ENCODE results near the gene NINJ2.
"Not testable (repeated sequence)": the region's sequence is repeated elsewhere in the genome, so short reads cannot be mapped to it uniquely, and the experiment has no call there.

Gene NINJ2

DNA sequence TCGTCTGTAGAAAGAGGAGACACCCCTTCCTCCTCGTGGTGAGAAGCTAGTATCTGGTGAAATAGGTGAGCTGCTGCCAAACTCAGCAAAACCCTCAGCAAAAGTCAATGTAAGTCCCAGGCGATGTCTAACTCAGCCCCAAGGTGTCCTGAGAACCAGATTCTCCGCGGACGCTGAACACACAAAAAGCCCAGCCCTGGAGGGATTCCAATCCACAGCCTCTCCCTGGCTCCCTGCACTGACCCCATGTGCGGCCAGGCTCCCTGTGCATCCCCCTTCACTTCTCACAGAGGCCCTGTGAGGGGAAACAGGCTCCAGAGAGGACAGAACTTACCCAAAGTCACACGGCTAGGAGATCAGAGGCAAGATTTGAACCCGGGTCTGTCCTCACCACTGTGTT is 81.5 kb downstream of the NINJ2 start:
- DNase-seq: no peak

DNA sequence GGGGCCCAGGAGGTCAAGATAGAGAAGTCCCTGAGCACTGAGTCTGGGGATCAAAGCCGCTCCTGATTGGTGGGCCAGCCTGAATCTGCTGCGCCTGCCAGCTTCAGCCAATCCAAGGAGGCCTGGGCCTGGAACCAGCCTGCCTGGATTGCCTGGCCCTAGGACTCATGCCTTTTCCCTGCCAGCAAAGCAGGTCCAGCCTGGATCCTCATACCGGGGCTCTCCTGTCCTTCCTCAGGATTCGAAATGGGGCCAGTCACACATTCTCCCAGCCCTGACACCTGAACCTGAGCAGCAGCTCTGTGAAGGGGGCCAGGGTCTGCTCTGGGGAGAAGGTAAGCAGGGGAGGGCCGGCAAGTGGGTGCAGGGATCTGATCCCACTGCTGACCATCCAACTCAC is 81.9 kb downstream of the NINJ2 start:
- no peak for DNase-seq

DNA sequence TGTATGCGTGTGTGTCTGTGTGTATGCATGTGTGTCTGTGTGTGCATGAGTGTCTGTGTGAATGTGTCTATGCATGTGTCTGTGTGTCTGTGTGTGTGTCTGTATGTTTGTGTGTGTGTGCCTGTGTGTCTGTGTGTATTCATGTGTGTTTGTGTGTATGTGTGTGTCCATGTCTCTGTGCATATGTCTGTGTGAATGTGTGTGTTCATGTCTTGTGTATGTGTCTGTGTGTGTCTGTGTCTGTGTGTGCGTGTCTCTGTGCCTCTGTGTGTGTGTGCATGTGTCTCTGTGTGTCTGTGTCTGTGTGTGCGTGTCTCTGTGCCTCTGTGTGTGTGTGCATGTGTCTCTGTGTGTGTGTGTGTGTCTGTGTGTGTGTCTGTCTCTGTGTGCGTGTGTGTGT is 82.4 kb downstream of the NINJ2 start:
- no peak for DNase-seq

DNA sequence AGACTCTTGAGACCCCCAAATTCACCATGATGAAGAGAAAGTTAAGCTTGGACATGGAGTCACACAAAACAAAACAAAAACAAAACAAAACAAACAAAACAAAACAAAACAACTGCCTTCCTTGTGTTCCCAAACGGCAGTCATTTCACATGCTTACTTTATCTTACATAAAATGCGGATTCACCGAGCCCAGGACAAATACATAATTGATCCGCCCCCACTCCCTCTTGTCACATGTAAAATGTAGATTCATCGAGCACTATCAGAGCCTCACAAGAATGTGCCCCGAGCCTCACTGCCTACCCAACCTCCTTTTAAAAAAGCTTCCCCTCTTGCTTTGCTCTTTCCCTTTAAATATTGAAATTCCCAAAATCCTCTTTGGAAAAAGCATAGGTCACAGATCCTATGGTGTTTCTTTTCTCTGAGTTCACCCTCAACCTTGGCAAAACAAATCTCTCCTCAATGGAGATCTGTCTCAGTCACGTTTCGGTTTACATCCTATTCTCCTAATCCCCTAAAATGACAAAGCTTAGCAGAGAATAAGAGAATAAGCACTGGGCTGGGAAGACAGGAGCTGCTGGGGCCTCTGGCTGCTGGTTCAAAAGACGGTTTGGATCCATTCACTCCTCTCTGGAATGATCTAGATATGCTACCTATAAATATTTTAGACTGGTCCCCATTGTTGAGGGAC is 83.7 kb downstream of the NINJ2 start:
- DNase-seq: no peak

DNA sequence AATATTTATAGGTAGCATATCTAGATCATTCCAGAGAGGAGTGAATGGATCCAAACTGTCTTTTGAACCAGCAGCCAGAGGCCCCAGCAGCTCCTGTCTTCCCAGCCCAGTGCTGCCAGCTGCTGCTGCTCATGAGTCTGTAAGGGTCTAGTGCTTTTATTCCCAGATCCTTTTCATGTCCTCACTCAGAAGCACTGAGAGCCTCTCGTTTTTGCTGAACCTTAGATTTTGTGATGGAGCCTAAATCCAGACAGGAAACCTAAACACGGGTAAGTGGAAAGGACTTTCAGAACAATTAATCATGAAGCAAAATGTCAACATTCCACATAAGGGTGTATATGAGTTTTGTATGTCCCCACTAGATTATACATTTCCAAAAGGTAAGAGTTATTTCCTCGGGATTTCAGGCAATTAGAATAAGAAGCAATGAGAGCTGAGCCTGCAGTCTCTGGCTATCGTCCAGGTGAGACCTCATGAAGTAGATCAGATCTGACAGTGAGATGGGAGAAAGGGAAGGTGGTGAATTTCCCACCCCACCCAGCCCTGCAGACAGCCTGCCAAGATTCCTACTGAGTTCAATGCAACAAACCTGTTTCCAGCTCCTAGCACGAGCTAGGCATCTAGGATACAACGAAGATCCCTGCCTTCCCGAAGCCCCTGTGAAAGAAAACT is 84.4 kb downstream of the NINJ2 start:
- DNase-seq: no peak

DNA sequence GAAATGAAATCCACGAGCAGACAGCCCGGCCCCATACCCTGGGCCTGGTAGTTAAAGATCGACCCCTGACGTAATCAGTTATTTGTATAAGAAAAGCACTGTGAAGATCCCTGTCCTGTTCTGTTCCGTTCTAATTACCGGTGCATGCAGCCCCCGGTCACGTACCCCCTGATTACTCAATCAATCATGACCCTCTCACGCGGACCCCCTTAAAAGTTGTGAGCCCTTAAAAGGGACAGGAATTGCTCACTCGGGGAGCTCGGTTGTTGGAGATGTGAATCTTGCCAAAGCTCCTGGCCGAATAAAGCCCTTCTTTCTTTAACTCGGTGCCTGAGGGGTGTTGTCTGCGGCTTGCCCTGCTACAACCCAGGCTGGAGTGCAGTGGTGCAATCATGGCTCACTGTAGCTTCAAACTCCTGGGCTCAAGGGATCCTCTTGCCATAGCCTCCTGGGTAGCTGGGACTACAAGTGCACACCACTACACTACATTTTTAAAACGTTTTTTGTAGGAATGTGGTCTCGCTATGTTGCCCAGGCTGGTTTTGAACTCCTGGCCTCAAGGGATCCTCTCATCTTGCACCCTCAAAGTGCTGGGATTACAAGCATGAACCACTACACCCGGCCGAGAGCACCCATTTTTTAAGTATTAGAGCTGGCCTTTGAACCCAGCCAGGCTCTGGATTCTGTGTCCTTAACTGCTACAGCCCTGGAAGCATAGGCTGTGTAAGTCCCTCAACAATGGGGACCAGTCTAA is 85.1 kb downstream of the NINJ2 start:
- DNase-seq: not testable (repeated sequence)

DNA sequence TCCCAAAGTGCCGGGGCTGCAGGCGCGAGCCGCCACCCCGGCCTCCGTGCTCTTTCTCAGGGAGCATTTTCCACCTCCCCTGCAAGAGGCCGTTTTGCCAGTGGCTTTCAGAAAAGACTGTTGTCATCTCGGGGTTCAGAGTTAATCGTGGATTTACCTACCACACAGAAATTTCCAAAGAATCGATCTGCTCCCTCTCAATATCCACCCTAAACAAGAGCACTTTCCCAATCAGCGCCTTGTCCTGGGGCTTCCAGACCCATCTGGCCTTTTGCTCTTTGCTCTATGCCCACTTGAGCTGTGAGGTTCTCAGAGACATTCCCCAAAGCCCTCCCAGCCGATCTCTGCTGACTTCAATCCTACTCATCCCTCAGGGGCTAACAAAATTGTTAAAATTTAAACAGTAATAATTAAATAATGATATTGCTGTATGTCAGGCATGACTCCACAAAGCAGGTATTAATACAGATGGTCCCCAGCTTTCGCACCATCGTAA is 86.6 kb downstream of the NINJ2 start:
- no peak for DNase-seq

DNA sequence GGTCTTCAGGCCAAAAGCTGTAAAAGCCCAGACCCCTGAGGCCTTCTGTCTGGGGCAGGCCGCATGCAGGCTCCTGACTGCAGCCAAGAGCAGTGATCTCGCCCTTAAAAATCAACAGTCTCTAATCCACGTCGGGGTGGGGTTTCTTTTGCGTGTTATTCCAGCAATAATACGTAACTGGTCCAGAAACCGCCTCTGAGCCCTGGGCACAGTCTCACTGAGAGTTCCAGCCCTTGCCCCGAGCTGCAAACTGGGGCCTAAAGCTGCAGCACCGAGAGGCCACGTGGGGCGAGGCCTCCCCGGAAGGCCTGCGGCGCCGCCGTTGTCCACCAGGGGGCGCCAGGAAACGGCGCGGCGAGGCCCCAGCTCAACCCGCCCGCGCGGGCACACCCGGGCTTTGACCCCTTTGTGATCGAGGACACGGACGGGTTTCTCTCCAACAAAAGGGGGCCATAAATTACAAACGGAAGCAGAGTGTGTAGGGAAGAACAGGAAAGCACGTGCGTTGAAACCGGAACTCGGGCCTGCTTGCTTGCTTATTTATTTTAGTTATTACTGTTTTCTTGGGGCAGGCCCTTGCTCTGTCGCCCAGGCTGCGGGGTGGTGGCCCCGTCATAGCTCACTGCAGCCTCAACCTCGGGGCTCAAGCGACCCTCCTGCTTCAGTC is 87.2 kb downstream of the NINJ2 start:
- DNase-seq: peak; percentile 80

DNA sequence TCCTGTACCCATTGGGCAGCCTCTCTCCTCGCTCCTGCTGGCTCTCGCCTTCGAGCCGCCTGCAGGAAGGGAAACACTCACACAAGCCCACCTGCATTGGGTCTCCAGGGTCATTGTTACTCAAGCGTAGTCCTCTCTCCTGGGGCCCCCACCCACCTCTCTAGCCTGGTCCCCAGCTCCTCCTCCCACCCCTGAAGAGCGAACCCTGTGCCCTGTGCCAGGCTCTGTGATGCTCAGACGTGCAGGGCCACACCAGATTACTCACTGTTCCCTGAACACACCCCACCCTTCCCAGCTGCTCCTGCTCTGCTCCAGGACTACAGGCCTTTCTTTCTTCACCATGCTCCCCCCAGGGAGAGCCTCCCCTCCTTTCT is 88.1 kb downstream of the NINJ2 start:
- no peak for DNase-seq

DNA sequence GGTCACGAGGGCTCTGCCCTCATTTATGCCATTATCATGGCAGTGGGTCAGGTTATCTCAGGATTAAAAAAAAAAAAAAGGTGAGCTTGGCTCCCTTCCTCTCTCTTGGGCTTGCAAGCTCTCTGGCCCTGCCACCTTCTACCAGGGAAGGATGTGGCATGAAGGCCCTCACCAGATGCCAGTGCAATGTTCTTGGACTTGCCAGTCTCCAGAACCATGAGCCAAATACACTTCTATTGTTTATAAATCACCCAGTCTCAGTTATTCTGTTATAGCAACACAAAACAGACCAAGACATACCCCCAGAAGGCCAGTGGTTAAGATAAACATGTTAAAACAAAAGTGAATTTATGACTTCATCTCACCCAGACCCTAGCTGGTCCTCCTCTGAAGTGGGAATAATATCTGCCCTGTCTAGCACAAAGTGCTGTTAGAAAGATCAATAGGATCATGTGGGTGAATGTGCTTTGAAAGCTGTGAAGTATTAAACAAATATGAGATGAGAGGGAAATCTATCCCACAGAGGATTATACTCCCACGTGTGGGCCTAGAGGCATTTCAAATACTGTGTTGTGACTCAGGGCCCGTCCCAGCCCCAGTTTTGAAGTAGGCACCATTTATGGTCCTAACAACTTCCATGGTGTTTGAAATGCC is 88.6 kb downstream of the NINJ2 start:
- DNase-seq: no peak

DNA sequence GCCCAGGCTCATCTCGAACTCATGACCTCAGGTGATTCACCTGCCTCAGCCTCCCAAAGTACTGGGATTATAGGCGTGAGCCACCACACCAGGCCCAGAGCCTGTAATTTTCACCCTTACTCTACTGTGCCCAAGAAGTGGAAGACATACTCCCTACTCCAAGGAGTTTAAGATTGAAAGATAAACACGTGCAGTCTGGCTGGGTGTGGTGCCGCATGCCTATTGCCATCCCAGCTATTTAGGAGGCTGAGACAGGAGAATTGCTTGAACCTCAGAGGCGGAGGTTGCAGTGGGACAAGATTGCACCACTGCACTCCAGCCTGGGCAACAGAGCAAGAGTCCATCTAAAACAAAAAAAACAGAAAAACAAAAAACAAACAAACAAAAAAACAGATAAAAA is 90.0 kb downstream of the NINJ2 start:
- no peak for DNase-seq

DNA sequence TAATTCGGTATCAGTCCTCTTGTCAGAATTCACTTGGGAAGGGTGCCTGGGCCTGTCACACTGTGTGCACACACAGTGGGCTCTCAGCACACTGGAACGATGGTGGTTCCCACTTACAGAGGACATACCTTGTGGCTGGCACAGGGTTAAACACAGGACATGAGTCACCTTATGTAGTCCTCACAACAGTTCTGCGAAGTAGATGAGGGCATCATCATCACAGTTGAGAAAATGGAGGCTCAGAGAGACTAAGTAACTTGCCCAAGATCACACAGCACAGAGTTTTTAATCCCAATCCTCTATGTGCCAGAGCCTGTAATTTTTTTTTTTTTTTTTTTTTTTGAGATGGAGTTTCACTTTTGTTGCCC is 90.7 kb downstream of the NINJ2 start:
- no peak for DNase-seq

DNA sequence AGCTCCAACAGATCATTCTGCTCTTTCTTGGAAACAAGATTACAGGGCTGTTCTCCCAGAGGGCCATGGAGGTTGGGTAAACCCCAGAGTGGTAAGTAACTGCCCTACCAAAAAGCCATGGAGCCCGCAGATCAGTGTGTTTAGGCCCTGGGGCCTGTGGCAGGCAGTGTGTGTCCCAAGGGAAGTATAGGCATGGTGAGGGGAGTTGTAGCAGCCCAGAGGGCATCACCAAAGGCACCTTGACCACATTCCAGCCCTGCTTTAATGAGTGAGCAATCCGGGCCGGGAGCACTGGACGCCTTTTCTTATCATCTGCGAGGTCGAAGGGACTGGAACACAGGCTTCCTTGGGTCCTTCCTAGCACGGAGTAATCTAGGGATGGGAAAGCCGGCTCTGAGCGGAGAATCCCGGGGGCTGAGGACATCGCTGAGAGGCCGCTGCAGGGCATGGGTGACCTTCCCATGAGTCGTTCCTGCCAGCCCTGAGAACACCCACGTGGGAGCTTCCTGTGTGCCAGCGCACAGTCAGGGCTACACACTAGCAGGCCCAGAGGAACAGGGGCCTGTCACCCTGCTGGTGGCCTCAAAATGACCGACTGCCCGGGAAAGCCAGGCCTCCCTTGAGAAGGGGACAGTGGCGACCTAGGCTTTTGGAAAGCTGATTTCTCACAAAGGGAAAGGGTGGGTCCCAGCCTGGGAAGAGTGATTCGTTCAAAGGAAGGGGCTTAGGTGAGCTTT is 91.3 kb downstream of the NINJ2 start:
- no peak for DNase-seq

DNA sequence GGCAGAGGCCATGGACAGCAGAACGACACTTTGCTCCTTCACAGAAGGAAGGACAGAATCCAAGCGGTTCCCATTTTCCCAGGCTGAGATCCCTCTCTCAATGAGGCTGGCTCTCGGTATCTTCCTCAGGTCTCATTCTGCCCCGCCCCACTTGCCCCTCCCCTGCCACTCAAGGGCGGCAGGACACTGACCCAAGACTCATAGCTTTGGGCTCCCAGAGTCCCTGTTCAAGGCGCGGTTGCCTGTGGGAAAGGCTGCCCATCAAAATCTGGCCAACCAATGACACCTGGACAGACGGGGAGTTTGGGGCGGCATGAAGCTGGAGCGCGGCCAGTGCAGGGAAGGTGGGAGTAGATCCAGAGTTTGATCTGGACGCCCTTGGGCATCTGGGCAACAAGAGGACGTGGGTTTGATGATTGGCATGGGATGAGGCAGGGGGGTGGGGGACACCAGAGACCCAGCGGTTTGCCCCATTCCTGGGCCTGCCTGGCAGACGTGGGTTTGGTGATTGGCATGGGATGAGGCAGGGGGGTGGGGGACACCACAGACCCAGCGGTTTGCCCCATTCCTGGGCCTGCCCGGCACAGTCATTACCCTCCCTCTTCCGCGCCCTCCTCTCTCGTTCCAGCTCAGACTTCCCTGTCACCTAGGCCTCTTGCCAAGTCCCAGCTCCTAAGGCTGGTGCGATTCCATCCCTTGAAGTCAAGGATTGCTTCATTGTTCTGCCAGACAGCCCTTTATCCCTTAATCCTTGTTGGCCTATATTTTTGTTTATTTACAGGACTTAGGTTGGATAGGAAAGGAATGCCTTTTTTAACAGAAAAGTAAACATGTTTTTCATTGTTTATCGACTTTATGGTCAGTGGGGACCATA is 92.1 kb downstream of the NINJ2 start:
- DNase-seq: no peak

DNA sequence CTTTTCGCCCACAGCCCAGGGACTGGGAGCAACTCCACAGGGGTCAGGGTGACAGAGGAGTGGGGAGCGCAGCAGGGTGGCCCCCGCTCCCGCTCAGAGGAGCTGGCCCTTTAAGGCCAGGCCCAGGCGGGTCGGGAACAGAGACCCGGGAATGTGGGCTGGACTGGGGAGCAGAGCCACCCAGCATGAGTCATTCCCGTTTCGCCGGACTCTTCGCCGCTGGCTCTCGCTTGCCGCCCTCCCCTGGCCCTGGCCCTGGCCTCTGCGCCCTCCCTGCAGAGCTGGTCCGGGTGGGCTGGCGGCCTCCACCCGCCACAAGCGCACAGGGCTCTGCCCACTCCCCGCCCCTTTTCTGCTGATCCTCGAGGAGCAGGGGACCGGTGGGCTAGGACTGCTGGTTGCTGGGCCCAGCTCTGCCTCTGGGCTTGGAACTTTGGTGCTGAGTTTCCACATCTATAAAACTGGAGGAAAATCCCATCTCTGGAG is 92.8 kb downstream of the NINJ2 start:
- no peak for DNase-seq

DNA sequence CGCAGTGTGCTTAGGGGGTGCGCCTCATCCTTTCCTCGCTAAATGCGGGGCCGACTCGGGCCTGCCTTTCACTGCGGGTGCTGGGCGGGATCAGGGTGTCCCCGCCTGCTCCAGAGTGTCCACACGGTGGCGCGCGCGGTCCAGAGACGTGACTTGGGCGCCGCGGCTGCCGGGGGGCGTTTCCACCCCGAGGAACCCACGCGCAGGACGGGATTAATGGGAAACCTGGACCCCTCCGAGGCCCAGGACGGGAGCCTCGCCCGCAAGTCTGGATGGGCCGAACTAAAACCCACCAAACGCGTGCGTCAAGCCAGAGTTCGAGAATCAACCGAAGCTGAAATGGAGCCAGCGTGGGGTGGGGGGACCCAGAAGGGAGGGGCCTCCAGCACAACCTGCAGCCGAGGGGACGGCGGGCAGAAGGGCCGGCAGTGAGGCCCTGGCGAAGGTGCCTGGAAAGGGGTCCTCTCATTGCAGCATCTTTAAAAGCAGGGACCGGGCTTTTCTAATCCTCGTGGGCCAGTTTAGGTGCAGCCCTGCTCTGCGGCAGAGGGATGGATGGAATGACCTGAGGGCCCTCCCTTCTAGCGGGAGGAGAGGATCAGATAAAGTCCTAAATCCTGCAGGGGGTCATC is 93.3 kb downstream of the NINJ2 start:
- peak; percentile 74 for DNase-seq

DNA sequence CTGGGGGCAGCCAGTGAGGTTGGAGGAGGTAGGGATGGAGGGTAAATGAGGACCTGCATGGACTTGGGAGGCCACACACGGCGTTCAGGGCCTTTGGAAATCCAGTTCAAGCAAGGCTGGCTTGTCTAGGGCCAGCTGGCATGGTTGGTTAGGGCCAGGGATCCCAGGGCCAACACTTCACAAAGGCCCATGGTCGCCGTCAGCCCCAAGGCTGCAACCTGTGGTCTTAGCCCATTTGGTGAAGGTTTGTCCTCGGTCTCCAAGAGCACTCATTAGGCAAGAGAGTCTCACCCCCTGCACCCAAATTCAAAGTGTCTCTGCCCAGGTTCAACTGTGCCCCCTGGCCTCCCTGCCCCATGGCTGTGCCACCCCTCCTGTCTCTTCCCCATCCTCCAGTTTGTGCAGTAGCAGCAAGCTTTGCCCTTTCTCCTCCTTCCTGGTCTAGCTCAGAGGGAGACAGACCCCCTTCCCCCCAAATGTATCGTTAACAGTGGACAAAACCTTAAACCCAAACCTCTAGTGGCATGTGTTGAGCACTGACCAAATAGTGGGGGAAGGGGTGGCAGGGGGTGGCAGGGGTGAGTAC is 94.1 kb downstream of the NINJ2 start:
- no peak for DNase-seq

DNA sequence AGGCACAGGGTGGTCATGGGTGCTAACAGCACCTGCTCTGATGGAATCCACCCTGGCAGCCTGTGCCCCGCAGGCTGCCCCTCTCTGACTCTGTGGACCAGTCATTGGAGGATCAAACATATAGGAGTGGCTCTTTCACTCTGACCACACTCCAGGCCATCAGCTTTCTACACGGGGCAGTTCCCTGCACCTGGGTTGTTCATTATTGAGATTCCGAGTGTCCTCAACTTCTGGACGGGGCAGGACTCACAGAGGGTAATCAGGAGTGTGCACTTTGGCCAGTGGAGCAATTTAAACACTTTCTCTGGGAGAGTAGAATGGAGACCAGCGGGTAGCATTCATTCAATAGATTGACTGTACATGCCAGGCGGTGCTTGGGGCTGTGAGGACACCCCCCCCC is 94.8 kb downstream of the NINJ2 start:
- DNase-seq: no peak

DNA sequence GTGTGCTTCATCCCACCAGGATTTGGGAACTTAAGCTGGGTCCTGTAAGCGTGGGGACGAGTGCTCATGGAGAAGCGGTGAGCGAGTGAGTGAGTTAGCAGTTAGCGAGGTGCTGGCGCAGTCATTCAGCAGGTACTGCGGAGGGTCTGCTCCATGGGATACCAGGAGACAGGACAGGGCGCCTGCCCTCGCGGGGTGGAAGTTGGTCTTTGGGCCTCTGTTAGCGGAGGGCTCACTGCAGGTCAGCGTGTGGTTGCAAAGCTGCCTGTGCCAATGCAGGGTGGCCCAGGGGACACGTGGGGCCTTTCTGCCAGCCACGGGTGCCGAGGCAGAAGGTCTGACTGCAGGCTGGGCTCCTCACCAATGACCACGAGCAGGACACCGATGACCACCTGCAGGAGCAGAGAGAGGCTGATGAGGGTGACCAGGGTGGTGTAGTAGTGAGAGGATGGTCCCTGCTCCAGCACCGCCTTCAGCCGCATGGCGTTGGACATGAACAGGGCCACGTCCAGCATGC is 97.6 kb downstream of the NINJ2 start:
- no peak for DNase-seq

DNA sequence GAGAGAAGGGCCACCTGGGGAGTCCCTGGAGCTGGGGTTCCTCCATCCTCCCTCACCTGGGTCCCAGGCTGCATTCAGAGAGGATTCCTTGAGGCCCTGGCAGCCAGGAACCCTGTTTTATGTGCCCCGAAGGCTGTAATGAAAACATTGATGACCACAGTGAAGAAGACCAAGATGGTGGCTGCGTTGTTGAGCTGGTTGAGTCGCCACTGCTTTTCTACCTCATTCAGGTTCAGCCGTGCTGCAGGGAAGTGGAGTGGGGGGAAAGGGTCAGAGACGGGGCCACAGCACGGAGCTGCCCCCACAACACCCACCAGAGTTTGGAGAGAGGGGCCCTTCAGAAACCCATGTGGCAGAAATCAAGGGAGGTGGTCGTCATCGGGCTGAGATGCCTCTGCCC is 98.1 kb downstream of the NINJ2 start:
- no peak for DNase-seq

Data from activated effector memory CD4-positive, alpha-beta T cell treated with Interleukin-2 at 50 U/mL for 16 hours (primary cell).